Measurements from ENCODE around the gene PPARD.

DNA sequence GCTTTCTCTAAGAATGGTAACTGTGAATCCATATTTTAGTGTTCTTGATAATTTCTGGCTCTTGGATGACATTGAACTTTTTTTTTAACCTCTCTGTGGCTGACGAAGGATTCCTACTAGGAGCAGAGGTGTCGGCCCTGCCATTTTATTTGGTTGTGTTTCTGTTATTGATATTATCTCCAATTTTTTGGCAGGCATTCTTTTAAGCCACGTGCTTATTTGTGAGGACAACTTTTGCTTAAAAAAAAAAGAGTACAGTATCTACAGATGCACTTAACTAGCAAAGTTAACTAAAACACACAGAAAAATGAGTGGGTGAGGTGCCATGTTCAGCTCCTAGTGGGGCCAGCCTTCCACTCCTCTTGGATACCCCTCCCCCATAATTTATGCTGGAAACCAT lies 110.9 kb downstream of the PPARD start:
- TF ChIP-seq, protein P1, sequence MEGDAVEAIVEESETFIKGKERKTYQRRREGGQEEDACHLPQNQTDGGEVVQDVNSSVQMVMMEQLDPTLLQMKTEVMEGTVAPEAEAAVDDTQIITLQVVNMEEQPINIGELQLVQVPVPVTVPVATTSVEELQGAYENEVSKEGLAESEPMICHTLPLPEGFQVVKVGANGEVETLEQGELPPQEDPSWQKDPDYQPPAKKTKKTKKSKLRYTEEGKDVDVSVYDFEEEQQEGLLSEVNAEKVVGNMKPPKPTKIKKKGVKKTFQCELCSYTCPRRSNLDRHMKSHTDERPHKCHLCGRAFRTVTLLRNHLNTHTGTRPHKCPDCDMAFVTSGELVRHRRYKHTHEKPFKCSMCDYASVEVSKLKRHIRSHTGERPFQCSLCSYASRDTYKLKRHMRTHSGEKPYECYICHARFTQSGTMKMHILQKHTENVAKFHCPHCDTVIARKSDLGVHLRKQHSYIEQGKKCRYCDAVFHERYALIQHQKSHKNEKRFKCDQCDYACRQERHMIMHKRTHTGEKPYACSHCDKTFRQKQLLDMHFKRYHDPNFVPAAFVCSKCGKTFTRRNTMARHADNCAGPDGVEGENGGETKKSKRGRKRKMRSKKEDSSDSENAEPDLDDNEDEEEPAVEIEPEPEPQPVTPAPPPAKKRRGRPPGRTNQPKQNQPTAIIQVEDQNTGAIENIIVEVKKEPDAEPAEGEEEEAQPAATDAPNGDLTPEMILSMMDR (conservative IDR thresholded peaks at IDR 0.05 in 1 of 2, IDR thresholded peaks at IDR 0.05 in 1 of 2; ENCODE audit: low read depth in 1 of 2, low read length in 2 of 2), result no peak
- no peak for TF ChIP-seq EZH2 (IDR thresholded peaks at IDR 0.05; ENCODE audit: low read length, missing control alignments)
